Mesendoderm (in vitro differentiated cells): ENCODE data around the gene AQP9.

Experiments
- DNase-seq: peaks from one replicate; pipeline ENCODE4 v3.0.0; 2013
- H2AK5ac ChIP-seq: 2 replicates; pipeline ENCODE4 v1.6.1; 2013; ENCODE audit warnings: low read length, inconsistent platforms
- H2BK120ac ChIP-seq: 2 replicates; pipeline ENCODE4 v1.6.1; 2013; ENCODE audit warnings: low read depth, mild to moderate bottlenecking, low read length, moderate library complexity, mixed read lengths
- H2BK15ac ChIP-seq: replicated peaks from 2 replicates; pipeline ENCODE4 v1.6.1; 2013; ENCODE audit warnings: low read depth, mild to moderate bottlenecking, moderate library complexity
- H2BK5ac ChIP-seq: 2 replicates; pipeline ENCODE4 v1.6.1; 2013; ENCODE audit warnings: low read length, inconsistent platforms
- H3K18ac ChIP-seq: 2 replicates; pipeline ENCODE4 v1.6.1; 2013; ENCODE audit warnings: mild to moderate bottlenecking, low read length, mixed read lengths
- H3K23ac ChIP-seq: one replicate; pipeline ENCODE4 v1.6.1; 2013; ENCODE audit warnings: low read length
- H3K27ac ChIP-seq: 2 replicates; pipeline ENCODE4 v1.5.1; 2013; ENCODE audit warnings: low read depth, mild to moderate bottlenecking, inconsistent platforms, low read length, moderate library complexity
- H3K27me3 ChIP-seq: 2 replicates; pipeline ENCODE4 v1.6.1; 2013; ENCODE audit warnings: low read length, control low read depth, mild to moderate bottlenecking, inconsistent platforms; ENCODE audit not compliant: insufficient read depth, poor library complexity
- H3K36me3 ChIP-seq: 2 replicates; pipeline ENCODE4 v1.6.1; 2013; ENCODE audit warnings: low read length, inconsistent platforms; ENCODE audit not compliant: control insufficient read depth, insufficient read depth
- H3K4ac ChIP-seq: one replicate; pipeline ENCODE4 v1.6.1; 2013; ENCODE audit warnings: low read depth, mild to moderate bottlenecking, low read length, moderate library complexity
- H3K4me1 ChIP-seq: 2 replicates; pipeline ENCODE4 v1.6.1; 2013; ENCODE audit warnings: low read depth, low read length, inconsistent platforms; ENCODE audit not compliant: control insufficient read depth
- H3K4me2 ChIP-seq: 2 replicates; pipeline ENCODE4 v1.6.1; 2013; ENCODE audit warnings: low read length
- H3K4me3 ChIP-seq: 2 replicates; pipeline ENCODE4 v1.5.1; 2013; ENCODE audit warnings: mild to moderate bottlenecking, low read length
- H3K56ac ChIP-seq: one replicate; pipeline ENCODE4 v1.6.1; 2013; ENCODE audit warnings: low read length
- H3K79me1 ChIP-seq: 2 replicates; pipeline ENCODE4 v1.6.1; 2013; ENCODE audit warnings: low read length, inconsistent platforms
- H3K79me2 ChIP-seq: 2 replicates; pipeline ENCODE4 v1.6.1; 2013; ENCODE audit warnings: mild to moderate bottlenecking, low read length; ENCODE audit not compliant: control insufficient read depth, insufficient read depth
- H3K9ac ChIP-seq: 2 replicates; pipeline ENCODE4 v1.6.1; 2013; ENCODE audit warnings: low read length, inconsistent platforms
- H4K5ac ChIP-seq: one replicate; pipeline ENCODE4 v1.6.1; 2013; ENCODE audit warnings: low read length
- H4K8ac ChIP-seq: one replicate; pipeline ENCODE4 v1.6.1; 2013; ENCODE audit warnings: low read depth, mild to moderate bottlenecking, control low read depth, low read length, moderate library complexity
- WGBS: extraction: QIAGEN DNeasy Blood & Tissue Kit; methylation state at CpG from one replicate; pipeline ENCODE4 v1.1.7; 2013; ENCODE audit warnings: low lambda C conversion rate, missing lambda C conversion rate; ENCODE audit not compliant: insufficient coverage; ENCODE audit errors: extremely low coverage; 5-methylcytosine and 5-hydroxymethylcytosine counted together

The AQP9 gene

GRCh38 chr15:58141894-58142293 is 3.7 kb downstream of the AQP9 start:
- Histone ChIP-seq H2BK5ac (no peak overlapping the region), H4K8ac (no peak overlapping the region), H3K27ac (no peak overlapping the region), H3K23ac (no peak overlapping the region), H3K4me3 (no peak overlapping the region), H3K4me1 (no peaks in the 10 kb centered on the region), H3K56ac (no peak overlapping the region), H3K4me2 (no peak overlapping the region), H3K27me3 (no peaks in the 10 kb centered on the region), H4K5ac (no peak overlapping the region), H2AK5ac (no peak overlapping the region), H3K79me1 (no peaks in the 10 kb centered on the region), H2BK120ac (no peak overlapping the region), H3K79me2 (no peaks in the 10 kb centered on the region), H3K18ac (no peak overlapping the region), H2BK15ac (no peak overlapping the region), H3K9ac (no peak overlapping the region), H3K4ac (no peak overlapping the region), H3K36me3 (no peaks in the 10 kb centered on the region)
- no CpG with 5 or more reads among the region's 6 CpGs for WGBS
- no peak for DNase-seq

GRCh38 chr15:58142827-58143461 is 4.8 kb downstream of the AQP9 start:
- no peak overlapping the region for H3K4me2 ChIP-seq

GRCh38 chr15:58145606-58146005 is 7.4 kb downstream of the AQP9 start:
- H3K56ac ChIP-seq = no peak overlapping the region
- no peak overlapping the region for H2AK5ac ChIP-seq
- H3K79me1 ChIP-seq = no peaks in the 10 kb centered on the region
- no peak overlapping the region for H4K5ac ChIP-seq
- no peak overlapping the region for H3K18ac ChIP-seq
- H2BK15ac ChIP-seq = no peak overlapping the region
- no peak for DNase-seq
- H3K27me3 ChIP-seq = no peaks in the 10 kb centered on the region
- no peak overlapping the region for H2BK5ac ChIP-seq
- no peaks in the 10 kb centered on the region for H3K4me1 ChIP-seq
- H3K36me3 ChIP-seq = no peaks in the 10 kb centered on the region
- H3K4ac ChIP-seq = no peak overlapping the region
- H2BK120ac ChIP-seq = no peak overlapping the region
- H3K9ac ChIP-seq = no peak overlapping the region
- no peak overlapping the region for H4K8ac ChIP-seq
- H3K27ac ChIP-seq = no peak overlapping the region
- no peak overlapping the region for H3K23ac ChIP-seq
- no peaks in the 10 kb centered on the region for H3K79me2 ChIP-seq
- H3K4me3 ChIP-seq = no peak overlapping the region
- no peak overlapping the region for H3K4me2 ChIP-seq

More at GRCh38 chr15:58142827-58143461, 4.8 kb downstream of the AQP9 start:
- Histone ChIP-seq H3K36me3 (no peaks in the 10 kb centered on the region), H2BK120ac (no peak overlapping the region), H3K27me3 (no peaks in the 10 kb centered on the region), H3K23ac (no peak overlapping the region), H3K79me1 (no peaks in the 10 kb centered on the region), H3K56ac (no peak overlapping the region), H2BK15ac (no peak overlapping the region), H2BK5ac (no peak overlapping the region), H3K4ac (no peak overlapping the region), H3K27ac (no peak overlapping the region), H3K4me3 (no peak overlapping the region), H4K8ac (no peak overlapping the region), H3K79me2 (no peaks in the 10 kb centered on the region), H2AK5ac (no peak overlapping the region), H4K5ac (no peak overlapping the region), H3K18ac (no peak overlapping the region), H3K9ac (no peak overlapping the region), H3K4me1 (no peaks in the 10 kb centered on the region)
- no peak for DNase-seq
- WGBS = no CpG with 5 or more reads among the region's 6 CpGs

GRCh38 chr15:58146211-58146610 is 8.0 kb downstream of the AQP9 start:
- H3K4me1 ChIP-seq = no peaks in the 10 kb centered on the region
- no peak overlapping the region for H3K4me2 ChIP-seq
- no peak overlapping the region for H3K27ac ChIP-seq
- H2BK5ac ChIP-seq = no peak overlapping the region
- no peak overlapping the region for H3K4me3 ChIP-seq
- no peak for DNase-seq
- H3K9ac ChIP-seq = no peak overlapping the region
- no peaks in the 10 kb centered on the region for H3K79me2 ChIP-seq
- H3K23ac ChIP-seq = no peak overlapping the region
- no peak overlapping the region for H2AK5ac ChIP-seq
- WGBS = no CpG with 5 or more reads among the region's 4 CpGs
- no peak overlapping the region for H2BK15ac ChIP-seq
- no peak overlapping the region for H4K8ac ChIP-seq
- no peak overlapping the region for H3K4ac ChIP-seq
- H3K79me1 ChIP-seq = no peaks in the 10 kb centered on the region
- no peaks in the 10 kb centered on the region for H3K36me3 ChIP-seq
- H4K5ac ChIP-seq = no peak overlapping the region
- no peak overlapping the region for H3K56ac ChIP-seq
- H3K18ac ChIP-seq = no peak overlapping the region
- no peak overlapping the region for H2BK120ac ChIP-seq
- no peaks in the 10 kb centered on the region for H3K27me3 ChIP-seq

GRCh38 chr15:58146749-58147148 is 8.6 kb downstream of the AQP9 start:
- H3K56ac ChIP-seq = no peak overlapping the region
- H3K79me1 ChIP-seq = no peaks in the 10 kb centered on the region
- no peak overlapping the region for H2BK5ac ChIP-seq
- no CpG with 5 or more reads among the region's 7 CpGs for WGBS
- H3K18ac ChIP-seq = no peak overlapping the region
- no peaks in the 10 kb centered on the region for H3K79me2 ChIP-seq
- H2AK5ac ChIP-seq = no peak overlapping the region
- no peak overlapping the region for H2BK120ac ChIP-seq
- no peak overlapping the region for H3K27ac ChIP-seq
- no peak overlapping the region for H3K4me2 ChIP-seq
- no peaks in the 10 kb centered on the region for H3K27me3 ChIP-seq
- no peak overlapping the region for H4K8ac ChIP-seq
- H2BK15ac ChIP-seq = no peak overlapping the region
- H3K36me3 ChIP-seq = no peaks in the 10 kb centered on the region
- H3K4ac ChIP-seq = no peak overlapping the region
- H4K5ac ChIP-seq = no peak overlapping the region
- DNase-seq = peak; percentile 5
- no peak overlapping the region for H3K9ac ChIP-seq
- no peaks in the 10 kb centered on the region for H3K4me1 ChIP-seq
- H3K23ac ChIP-seq = no peak overlapping the region
- no peak overlapping the region for H3K4me3 ChIP-seq

GRCh38 chr15:58147171-58147611 is 9.0 kb downstream of the AQP9 start:
- H3K4me3 ChIP-seq = no peak overlapping the region
- no peak for DNase-seq

More at GRCh38 chr15:58147171-58147611, 9.0 kb downstream of the AQP9 start:
- Histone ChIP-seq H4K8ac (no peak overlapping the region), H3K79me1 (no peaks in the 10 kb centered on the region), H3K23ac (no peak overlapping the region), H4K5ac (no peak overlapping the region), H3K36me3 (no peaks in the 10 kb centered on the region), H2BK15ac (no peak overlapping the region), H3K79me2 (no peaks in the 10 kb centered on the region), H3K18ac (no peak overlapping the region), H2AK5ac (no peak overlapping the region), H2BK120ac (no peak overlapping the region), H3K4me1 (no peaks in the 10 kb centered on the region), H3K27me3 (no peaks in the 10 kb centered on the region), H3K4ac (no peak overlapping the region), H2BK5ac (no peak overlapping the region), H3K9ac (no peak overlapping the region), H3K27ac (no peak overlapping the region), H3K4me2 (no peak overlapping the region), H3K56ac (no peak overlapping the region)
- no CpG with 5 or more reads among the region's 5 CpGs for WGBS
